Iris pigment epithelial cell (primary cell): Measurements from ENCODE around the gene TPGS2.
"Not testable (repeated sequence)": the region's sequence is repeated elsewhere in the genome, so short reads cannot be mapped to it uniquely, and the experiment has no call there.

ENCODE experiments used
- DNase-seq: peaks from one replicate; pipeline ENCODE4 v3.0.0-alpha.2; 2011; ENCODE audit warnings: low read depth

TPGS2 gene

GRCh38 chr18:36776650-36777049 is 52.2 kb downstream of the TPGS2 start:
- DNase-seq, result no peak

DNA sequence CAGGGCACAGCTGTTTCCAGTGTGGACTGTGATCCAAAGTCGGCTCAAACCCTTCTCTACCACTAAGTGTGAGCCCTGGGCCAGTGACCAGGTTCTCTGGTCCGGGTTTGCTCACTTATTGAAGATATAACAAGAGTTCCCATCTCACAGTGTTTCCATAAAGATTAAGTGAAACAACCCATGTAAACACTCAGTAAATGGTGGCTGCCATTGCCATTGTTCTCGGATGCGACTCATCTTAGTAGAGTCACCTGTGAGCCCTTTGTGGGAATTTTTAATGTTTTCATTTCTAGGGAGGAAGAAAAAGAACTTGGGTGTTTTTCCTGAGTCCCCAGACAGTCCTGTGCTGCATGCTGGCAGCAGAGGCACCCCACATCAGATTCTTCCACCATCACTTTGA is 53.4 kb downstream of the TPGS2 start:
- no peak for DNase-seq

GRCh38 chr18:36772241-36772723 is 56.5 kb downstream of the TPGS2 start:
- peak; percentile 14 for DNase-seq

- DNase-seq, result no peak
Measured at GRCh38 chr18:36771245-36771644, 57.6 kb downstream of the TPGS2 start.

- peak; percentile 17 for DNase-seq
Measured at GRCh38 chr18:36770315-36770946, 58.4 kb downstream of the TPGS2 start.

DNA sequence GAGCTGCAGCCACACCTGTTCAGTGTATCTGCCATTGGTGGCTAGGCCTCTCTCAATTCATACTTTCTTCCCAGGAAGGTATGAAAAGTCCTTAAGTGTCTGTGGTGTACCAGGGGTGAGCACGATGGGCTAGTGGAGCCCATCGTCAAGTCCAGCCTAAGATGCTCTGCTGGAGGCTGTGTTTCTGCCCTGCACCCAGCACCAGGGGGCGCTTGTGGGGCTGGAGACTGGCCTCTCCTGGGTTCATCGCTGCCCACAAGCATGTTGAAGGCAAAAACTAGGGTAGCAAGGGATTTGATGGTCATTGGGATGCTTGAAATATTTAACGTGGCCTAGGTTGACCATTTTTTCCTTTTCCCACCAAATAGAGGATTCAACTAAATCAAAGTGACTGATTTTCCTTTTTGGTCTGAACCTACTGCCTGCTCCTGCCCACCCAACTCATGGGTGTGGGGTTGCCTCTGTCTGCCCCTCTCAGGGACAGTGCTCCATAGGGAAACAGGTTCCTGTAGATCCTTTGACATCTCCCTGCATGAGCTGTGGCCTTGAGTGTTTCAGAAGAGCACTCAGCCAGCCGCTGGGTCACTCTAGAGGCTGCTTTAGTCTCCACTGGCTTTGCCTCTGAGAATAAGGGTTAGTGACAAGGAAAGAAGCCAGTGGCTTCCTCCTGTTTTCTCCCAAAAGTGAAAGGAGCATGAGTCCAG is 59.0 kb downstream of the TPGS2 start:
- peak; percentile 15 for DNase-seq

DNA sequence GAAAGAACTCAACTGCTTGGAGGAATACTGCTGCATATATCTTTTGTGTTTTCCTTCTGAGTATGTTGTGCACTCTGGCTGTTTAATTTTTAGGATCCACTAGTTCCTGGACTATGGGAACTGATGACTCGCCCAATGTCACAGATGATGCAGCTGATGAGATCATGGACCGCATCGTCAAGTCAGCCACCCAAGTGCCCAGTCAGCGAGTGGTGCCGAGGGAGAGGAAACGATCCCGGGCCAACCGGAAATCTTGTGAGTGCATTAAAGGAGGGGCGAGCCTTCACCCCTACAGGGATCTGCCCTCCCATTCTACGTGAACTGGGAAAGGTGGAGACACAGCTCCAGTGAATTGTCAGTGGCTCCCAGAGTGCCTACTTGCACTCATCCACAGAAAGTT is 59.6 kb downstream of the TPGS2 start:
- DNase-seq, result peak; percentile 9

DNA sequence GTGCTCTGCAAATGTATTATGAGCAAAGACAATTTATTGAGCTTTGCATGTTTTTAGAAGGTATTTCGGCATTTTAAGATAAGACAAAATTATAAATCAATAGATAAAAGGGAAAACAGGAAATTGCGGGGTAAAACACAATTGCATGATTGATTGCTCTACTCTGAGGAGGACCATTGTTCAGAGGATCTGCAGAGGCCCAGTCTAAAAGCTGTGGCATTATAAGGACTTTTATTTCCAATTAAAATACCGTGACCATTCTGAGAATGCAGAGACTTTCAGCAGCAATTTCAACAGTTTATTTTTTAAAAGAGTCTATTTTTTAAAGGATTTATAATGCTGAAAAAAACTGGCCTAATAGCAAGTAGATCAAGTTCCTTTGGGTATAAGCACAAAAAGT is 62.0 kb downstream of the TPGS2 start:
- DNase-seq, result no peak

DNA sequence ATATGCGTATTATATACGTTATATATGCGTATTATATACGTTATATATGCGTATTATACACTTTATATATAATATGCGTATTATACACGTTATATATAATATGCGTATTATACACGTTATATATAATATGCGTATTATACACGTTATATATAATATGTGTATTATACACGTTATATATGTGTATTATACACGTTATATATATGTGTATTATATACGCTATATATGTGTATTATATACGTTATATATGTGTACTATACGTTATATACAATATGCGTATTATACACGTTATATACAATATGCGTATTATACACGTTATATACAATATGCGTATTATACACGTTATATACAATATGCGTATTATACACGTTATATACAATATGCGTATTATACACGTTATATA is 65.8 kb downstream of the TPGS2 start:
- not testable (repeated sequence) for DNase-seq

- DNase-seq, result peak; percentile 22
Measured at GRCh38 chr18:36762074-36762473, 66.7 kb downstream of the TPGS2 start.

- DNase-seq, result no peak
Measured at GRCh38 chr18:36761186-36761698, 67.6 kb downstream of the TPGS2 start.

DNA sequence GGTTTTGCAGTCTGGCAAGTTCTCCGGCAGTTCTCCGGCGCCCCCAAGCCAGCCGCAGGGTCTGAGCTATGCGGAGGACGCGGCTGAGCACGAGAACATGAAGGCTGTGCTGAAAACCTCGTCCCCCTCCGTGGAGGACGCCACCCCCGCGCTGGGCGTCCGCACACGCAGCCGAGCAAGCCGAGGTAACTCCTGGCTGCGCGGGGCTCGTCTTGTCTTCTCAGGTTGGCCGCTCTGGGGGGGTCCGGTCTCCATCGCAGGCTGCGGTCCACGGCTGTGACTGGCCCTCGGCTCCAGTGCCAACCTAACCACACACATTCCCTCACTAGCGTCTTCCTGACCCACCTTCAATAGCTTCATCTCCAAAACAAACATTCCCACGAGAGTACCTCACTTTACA is 68.2 kb downstream of the TPGS2 start:
- no peak for DNase-seq

DNA sequence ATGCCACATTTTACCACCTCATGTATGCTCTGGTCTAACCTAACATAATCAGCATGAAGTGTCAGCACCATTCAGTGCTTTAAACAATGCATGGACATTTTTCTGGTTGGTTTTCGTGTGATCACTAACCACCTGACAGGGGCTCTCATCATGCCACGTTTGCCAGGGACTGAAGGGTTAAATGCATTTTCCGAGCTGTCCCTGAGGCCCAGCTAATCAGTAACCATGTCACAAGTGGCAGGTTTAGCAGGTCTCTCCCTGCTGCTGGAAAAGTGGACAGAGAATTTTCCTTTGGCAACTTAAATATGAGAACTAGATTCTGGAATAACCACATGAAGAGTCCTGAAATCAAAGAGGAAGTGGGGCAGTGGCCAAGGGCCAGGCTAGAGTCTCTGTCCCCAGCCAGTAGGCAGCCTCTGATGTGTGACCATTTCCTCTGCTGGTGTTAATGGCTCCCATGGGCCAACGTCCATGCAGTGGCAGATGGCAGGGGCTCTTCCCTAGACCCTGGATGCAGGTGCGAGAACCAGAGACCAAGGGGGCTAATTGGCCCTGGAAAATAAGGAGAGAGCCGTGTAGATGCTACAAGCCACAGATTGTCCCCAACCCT is 69.5 kb downstream of the TPGS2 start:
- DNase-seq, result no peak

- no peak for DNase-seq
Measured at GRCh38 chr18:36758623-36759022, 70.2 kb downstream of the TPGS2 start.

- DNase-seq, result no peak
Measured at GRCh38 chr18:36757991-36758390, 70.8 kb downstream of the TPGS2 start.

DNA sequence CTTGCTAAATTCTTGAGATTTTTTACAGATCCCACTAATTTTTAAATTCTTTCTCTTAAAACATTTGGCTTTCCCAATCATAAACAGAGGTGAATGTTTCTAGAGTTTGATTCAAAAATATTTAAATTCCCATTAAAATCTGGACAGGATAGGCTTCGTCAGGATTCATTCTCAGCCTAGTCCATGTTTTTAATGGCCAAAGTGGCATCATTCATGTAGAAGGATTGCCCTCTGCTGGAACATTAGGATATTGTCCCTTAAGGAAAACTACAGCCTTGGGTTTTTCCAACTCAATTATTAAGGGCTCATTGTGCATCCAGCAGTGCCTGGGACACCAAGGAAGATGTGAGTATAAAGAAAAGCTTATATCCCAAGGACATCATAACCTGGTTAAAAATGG is 71.7 kb downstream of the TPGS2 start:
- peak; percentile 59 for DNase-seq

DNA sequence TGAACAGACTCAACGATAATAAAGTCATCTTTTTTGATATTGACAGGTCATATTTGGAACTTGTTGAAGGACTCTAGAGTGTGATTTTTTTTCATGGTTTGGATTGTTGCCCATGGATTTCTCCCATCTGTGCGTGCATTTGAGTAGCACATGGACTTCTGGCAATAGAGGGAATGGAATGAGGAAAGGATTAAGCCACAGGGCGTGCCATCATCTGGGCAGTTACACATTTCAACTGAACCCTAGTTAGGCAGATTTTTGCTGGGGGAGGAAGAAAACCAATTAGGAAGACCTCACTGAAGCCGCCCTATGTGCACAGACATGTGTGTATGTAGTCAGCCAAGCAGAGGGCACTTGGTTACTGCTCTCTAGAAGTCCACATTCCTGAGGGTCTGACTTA is 72.6 kb downstream of the TPGS2 start:
- no peak for DNase-seq

GRCh38 chr18:36752929-36753865 is 75.6 kb downstream of the TPGS2 start:
- DNase-seq, result peak; percentile 11

- no peak for DNase-seq
Measured at GRCh38 chr18:36745219-36745975, 83.4 kb downstream of the TPGS2 start.

- DNase-seq, result no peak
Measured at GRCh38 chr18:36744261-36744876, 84.4 kb downstream of the TPGS2 start.
